HG03135 (cell line): Measurements from ENCODE around the gene FBXO24.

Experiments used
- ATAC-seq: cut with Tn5 transposase; IDR thresholded peaks from one replicate; pipeline ENCODE4 v1.9.1; 2021; ENCODE audit warnings: mild to moderate bottlenecking, moderate library complexity; ENCODE audit not compliant: unreplicated experiment

Gene FBXO24

DNA sequence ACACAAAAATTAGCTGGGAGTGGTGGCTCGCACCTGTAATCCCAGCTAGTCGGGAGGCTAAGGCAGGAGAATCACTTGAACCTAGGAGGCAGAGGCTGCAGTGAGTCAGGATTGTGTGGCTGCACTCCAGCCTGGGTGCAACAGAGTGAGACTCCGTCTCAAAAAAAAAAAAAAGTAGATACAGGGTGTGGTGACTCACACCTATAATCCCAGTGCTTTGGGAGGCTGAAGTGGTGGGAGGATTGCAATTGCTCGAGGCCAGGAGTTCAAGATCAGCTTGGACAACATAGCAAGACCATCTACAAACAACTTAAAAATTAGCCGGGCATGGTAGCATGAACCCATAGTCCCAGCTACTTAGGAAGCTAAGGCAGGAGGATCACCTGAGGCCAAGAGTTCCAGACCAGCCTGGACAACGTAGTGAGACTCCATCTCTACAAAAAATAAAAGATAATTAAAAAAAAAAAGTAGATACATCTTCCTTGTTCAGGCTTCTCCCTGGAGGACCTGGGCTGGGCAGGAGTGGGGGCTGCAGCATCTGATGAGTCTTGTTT, 28.3 kb downstream of the FBXO24 start:
- ATAC-seq: no peak

DNA sequence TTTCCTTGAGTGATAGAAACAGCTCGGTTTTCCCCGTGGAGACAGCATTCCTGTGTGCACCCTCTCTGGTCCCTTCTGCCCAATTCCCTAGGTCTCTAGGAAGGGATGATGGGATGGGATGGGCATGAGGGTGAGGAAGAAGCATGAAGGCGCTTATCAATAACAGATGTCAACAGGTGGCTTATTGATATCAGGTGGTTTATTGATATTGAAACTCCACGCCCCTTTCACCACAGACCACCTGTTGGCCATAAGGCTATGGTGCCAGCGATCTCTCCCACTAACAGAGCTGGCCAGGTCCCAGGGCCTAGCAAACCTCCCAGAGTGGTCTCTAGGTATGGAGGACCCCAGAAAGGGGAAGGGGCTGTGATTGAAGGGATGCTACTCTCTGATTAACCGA, 34.1 kb downstream of the FBXO24 start:
- no peak for ATAC-seq

DNA sequence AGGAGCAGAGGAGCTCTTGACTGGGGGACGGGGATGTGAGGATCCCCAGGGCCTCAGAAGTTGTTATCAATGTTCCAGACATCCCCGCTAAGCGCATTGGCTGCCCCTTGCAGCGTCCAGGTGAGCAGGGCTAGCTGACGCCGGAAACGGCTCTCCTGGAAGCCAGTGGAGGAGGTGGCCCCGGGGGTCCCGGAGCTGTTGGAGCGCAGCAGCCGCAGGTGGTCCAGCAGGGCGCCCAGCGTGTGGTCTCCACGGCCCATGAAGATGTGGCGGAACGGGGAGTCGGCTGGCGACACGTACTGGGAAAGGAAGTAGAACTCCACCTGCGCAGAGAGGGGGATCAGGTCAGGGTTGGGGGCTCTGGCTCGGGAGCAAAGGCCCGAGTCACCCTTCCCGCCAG, 34.7 kb downstream of the FBXO24 start:
- no peak for ATAC-seq

DNA sequence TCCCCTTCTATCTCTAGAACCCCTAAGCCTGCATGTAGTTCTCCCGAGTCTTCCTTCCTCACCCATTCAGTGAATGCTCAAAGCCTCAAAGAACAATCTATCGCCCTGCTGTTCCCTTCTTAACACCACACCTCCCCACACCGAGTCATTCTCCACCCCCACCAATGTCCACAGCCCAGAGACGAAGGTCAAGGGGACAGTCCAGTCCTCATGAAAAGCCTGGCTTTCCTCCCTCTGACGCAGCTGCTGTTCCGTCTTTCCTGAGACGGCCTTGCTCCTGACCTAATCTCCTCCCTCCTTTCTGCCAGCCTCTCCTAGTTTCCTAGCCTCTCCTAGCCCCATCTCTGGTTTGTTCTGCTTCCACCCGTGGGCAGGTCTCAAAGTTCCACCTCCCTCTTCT, 35.4 kb downstream of the FBXO24 start:
- no peak for ATAC-seq

DNA sequence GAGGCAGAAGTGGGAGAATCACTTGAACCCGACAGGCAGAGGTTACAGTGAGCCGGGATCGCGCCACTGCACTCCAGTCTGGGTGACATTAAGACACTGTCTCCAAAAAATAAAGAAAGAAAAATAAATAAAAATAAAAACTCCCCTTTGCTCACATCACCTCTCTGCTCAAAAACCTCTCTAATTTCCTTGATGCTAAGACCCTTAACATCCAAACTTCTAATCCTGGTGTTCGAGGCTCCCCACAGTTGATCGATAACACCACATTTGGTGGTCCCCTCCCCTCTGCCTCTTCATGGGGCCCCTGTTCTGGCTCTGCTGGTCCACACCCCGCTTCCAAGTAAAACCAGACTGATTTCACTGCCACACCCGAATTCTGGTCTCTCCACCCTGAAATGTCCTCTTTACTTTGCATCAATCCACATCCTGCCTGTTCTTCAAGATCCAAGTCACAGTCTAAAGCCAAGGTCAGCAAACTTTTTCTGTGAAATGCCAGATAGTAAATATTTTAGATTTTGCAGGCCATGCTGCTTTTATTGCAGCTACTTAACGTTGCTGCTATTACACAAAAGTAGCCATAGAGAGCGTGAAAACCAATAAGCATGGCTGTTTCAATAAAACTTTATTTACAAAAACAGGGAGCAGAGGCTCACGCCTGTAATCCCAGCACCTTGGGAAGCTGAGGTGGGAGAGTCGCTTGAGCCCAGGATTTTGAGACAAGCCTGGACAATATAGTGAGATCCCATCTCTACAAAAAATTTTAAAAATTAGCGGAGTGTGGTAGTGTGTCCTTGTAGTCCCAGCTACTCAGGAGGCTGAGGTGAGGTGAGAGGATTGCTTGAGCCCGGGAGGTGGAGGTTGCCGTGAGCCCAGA, 38.1 kb downstream of the FBXO24 start:
- ATAC-seq: no peak

DNA sequence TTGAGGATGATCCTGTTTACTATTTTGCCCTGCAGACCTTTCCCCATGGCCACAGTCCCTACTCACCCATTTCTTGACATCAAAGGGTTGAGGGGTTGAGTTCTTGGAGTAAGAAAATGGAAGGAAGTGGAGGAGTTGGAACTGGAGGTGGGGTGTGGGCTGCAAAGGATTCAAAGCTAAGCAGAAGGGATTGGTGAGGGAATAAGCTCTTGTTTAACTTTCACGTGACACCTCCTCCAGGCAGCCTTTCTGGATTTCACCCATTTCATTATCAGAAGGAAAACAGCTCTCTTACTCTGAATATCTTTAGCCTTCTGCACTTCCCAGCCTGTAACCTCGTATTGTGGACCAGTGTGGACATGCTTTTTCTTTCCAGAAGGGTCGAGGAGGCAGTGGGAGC, 39.9 kb downstream of the FBXO24 start:
- ATAC-seq: no peak

DNA sequence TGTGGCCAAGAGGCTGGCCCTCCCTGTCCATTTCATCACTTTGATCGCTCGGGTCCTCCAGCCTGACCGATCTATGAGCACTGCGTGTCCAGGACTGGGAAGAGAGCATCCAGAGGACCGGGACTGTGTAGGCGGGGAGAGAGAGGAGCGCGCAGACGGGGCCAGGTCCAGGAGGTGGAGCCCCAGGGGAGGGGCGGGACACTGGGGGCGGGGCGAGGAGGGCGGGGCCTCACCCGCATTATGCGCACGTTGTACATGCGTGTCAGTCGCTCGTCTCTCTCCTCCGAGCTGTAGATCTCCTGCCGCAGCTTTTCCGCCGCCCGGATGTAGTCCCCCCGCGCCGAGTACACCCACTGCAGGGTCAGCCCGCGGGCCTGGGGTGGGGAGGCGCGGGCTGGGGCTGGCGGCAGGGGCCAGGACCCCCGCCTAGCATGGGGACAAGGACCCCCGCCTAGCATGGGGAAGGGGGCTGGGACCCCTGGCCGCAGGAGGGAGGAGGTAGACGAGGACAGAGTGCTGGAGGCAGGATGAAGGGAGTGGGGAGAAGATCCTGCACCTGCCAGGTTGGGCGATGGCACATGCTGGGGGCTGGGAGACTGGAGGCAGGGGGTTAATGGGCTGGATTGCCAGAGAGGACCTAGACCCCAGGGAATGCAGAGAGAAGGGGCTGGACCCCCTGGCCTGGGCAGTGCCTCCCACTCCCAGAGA, 40.6 kb downstream of the FBXO24 start:
- ATAC-seq: peak; percentile 88

DNA sequence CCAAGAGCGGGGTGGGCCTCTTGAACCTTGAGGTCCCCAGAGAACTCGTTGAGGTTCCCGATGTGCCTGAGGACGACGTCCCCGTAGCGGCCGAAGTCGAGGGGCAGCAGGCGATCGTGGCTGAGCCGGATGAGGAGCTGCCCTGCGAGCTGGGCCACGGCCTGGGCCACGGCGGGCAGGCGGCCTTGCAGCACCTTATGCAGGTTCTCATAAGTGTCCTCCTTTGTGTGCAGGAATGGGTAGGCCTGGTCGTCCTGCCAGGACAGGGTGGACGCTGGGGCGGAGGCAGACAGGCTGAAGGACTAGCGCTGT, 41.1 kb downstream of the FBXO24 start:
- ATAC-seq: no peak

DNA sequence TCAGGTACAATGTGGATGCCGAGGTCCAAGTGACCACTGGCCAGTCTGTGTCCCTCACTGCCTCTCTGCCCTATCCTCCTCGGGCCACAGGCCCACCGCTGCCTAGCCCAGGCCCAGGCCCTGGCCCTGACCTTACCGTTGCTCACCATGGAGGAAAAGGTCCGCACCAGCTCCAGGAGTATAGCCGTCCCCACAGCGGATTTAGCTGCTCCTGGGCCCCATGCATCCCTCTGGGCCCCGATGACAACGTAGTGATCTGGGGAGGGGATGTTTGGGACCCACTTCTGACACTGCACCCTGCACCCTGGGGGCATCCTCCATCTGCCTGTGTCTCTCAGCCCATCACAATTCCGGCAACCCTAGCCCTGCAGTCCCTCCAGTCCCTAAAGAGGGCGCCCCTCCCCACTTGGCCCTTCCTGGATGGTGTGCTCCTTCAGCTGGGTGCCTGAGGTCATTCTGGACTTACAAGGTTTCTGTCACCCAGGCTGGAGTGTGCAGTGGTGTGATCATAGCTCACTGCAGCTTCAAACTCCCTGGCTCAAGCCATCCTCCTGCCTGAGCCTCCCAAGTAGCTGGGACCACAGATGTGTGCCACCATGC, 43.1 kb downstream of the FBXO24 start:
- no peak for ATAC-seq

DNA sequence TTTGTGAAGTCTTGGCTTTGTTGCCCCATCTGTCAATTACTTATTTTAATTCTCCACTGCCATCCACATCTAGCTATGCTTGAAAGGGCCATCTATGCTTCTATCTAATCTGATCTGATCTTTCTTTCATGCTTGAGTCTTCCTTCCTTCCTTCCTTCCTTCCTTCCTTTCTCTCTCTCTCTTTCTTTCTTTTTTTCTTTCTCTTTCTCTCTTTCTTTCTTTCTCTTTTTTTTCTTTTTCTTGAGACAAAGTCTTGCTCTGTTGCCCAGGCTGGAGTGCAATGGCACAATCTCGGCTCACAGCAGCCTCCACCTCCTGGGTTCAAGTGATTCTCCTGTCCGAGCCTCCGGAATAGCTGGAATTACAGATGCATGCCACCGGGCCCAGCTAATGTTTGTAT, 43.9 kb downstream of the FBXO24 start:
- ATAC-seq: no peak

DNA sequence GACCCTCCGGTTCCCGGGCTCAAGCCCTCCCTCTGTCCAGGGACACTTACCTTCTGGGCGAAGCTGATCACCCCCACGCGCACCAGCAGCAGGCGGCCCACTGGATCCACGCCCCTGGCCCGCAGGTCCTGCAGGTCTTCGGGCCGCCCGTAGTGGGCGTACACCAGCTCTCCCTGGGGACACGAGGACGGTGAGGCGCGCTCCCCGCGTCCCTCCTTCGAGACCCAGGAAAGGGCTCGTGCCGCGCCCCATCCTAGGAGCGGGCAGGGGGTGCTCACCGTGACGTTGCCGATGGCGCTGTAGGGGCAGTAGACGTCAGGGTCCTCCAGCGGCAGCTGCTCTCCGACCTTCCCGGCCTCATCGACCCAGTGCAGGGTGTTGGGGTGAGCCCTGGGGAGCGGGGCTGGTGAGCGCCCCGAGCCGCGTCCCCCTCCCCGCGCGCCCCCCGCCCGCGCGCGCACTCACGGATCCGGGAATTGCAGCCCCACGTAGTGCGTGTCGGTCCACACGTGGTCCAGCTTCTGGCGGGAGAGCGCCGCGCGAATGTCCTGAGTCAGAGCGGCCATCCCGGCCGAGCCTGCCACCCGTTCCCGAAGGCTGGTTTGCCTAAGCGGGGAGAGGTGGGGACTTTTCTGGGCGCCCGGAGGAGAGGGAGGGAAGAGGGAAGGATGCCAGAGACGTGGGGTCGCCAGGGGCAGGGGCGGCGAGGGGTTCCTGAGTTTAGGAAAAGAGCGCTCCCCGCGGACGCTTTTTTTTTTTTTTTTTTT, 47.0 kb downstream of the FBXO24 start:
- ATAC-seq: no peak

DNA sequence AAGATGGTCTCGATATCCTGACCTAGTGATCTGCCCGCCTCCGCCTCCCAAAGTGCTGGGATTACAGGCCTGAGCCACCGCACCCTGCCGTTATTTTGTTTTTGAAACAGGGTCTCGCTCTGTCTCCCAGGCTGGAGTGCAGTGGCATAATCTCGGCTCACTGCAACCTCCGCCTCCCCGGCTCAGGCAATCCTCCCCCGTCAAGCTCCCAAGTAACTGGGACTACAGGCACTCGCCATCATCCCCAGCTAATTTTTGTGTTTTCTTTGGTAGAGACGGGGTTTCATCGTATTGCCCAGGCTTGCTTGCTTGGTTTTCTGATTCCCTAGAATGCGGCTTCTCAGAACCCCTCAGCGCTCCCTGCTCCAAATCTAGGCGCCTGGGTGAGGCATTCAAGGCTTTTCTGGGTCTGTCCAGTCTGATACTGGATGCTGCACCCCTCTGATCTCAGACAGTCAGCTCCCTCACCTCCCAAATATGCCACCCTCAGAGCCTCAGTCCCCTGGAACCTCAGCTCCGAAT, 53.9 kb downstream of the FBXO24 start:
- no peak for ATAC-seq

DNA sequence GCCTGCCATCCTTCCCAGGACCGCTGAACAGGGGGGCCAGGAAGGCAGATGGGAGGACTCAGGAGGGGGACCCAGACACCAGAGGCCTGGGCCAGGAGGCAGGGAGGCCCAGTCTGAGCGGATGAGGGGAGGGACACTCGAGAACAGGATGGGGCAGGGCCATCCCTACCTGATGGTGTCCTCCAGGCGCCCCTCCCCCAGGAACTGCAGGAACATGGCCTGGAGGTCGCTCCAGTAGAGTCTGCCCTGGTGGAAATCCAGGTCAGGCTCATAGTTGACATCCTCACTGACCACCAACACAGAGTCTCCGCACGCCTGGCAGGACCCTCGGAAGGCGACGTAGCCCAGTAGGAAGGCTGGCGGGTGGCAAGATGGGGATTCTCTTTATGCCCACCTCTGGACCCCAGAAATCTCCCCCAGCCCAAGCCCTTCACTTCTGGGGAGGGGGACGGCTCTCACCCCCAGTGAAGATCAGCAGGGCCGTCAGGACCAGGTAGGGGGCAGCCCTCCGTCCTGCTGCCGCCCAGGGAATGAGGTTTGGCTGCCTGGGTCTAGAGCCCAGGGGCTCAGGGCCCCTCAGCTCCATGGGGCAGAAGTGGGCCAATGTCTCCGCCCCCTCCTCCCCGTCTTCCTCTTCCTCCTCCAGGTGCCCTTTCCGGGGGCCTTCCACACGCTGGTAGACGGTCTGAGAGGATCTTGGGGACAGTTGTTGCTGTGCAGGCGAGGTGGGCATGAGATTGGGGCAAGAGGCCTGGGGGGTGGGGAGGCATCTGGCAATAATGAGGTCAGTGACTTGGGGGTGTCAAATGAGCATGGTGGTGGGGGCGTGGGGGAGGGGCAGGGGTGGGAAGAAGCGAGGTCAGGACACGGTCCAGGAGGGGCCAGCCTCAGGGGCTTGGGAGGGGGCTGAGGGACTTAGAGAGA, 54.7 kb downstream of the FBXO24 start:
- ATAC-seq: no peak

DNA sequence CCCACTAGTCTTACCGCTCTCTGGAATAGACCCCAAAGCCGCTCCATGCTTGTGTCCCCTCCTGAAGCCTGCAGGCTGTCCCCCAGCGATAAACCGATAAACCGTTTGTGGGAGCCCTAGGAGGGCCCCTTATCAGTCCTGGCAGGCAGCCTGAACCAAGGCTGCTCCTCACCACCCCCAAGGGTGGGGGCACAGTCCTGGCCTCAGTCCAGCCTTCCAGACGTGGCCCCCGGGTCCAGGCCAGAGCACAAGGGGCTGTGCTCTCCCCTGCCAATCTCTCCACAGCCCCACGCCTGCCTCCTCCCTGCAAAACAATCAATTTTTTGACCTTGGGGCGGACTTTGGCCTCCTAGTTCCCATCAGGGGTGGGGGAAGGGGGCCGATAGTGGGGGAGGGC, 55.3 kb downstream of the FBXO24 start, which contains the start of gene TFR2:
Gene TFR2 (minus strand): TSS at position 90 of the 397 bp plus-strand sequence. CDS start 43 bp downstream, at position 47.
- ATAC-seq: no peak

DNA sequence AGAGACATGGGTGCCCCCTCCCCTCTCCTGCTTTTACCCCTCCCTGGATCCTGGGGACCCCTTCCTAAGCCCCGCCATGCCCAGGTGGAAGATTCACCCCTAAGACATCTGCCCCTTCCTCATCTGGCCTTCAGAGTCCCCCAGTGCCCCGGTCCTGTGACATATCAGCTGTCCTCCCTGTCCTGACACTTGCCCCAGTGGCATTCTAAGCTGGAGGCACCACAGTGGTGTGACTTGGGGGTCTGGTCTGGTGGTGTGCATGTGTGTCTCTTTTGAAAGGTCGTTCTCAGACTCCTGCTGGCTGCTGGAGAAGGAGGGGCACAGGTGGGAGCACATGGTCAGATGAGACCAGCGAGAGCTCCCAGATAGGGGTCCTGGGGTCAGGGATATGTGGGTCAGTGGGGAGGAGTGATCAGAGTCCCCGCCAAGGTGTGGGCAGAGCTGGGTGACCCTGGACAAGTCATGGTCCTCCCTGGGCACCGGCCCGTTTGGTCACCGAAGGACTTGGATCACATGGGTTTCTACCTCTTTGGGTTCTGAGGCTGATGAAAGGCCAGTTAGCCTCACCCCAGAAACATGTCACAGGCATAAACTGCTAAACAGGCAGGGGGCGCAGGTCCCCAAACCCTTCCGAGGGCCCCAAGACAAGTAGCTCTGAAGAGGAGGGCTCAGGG, 55.9 kb downstream of the FBXO24 start:
- ATAC-seq: no peak

DNA sequence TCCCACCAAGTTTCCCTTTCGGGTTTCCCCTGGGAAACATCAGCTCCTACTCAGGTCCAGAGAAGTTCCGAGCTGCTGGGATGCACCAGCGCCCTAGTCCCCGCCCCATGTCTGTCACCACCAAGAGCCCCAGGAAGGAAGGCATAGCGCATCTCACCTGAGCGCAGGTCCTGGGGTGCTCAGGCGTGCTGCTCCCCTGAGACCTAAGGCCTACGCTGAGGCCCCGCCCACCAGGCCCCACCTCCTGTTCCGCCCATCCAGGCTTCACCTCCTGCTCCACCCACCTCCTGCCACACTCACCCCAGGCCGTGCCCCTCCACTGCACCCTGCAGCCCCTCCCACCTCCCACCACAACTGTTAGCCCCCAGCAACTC, 56.4 kb downstream of the FBXO24 start:
- ATAC-seq: no peak

DNA sequence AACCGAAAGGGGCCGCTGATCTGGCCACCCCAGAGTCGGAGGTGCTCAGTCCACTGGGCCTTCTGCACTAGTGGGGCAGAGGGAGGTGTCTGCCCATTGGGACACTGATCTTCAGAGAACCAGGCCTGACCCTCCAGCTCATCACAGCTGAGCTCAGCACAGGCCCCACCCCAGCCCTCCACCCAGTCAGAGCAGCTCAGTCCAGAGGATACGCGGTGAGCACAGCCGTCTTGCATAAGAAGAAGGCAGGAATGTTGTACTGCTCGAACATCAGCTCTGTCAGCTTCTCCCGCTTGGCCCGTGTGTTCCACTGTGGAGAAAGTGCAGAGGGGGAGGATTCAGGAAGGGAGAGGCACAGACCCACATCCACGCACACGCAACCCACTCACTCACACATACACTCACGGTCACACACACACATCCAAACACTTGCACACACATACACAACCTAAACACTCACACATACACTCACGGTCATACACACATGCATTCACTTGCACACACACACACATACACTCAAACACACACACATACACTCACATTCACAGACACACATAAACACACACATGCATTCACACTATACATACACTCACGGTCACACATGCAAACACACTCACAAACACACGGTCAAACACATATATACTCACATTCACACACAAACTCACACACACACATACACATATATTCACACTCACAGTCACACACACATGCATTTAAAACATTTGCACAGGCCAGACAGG, 63.9 kb downstream of the FBXO24 start:
- ATAC-seq: no peak
